Measurements from ENCODE around the gene KRT85.

- no peak for TF ChIP-seq POLR2A (IDR thresholded peaks at IDR 0.05; ENCODE audit: low read depth, low read length)
- no peak for TF ChIP-seq SPI1 (IDR thresholded peaks at IDR 0.05; ENCODE audit: low read depth, low read length)
- TF ChIP-seq POLR2AphosphoS5 (IDR thresholded peaks at IDR 0.05; ENCODE audit: low read depth, low read length) = no peak
- no peak for TF ChIP-seq TAF1 (IDR thresholded peaks at IDR 0.05; ENCODE audit: low read depth, low read length)
Measured at GRCh38 chr12:52369211-52369610, 1.9 kb upstream of the KRT85 start.
